CD4-positive, alpha-beta T cell (primary cell): ENCODE measurements around the gene HSCB. TPM values are rescaled to one million over a fixed set of nuclear protein-coding genes. Genes with fewer than 3 reads are reported as not detected.

Source experiments
- ATAC-seq: fragments of 200-7000 bp; cut with Tn5 transposase; one replicate; pipeline ENCODE4 v1.10.0; 2022; ENCODE audit warnings: mild to moderate bottlenecking; ENCODE audit not compliant: poor library complexity
- CTCF ChIA-PET: fragments of 350-600 bp; sonication (Branson Sonifier 250); formaldehyde crosslinking; loops from one replicate; lab custom pipeline; 2021; ENCODE audit warnings: antibody characterized with exemption, inconsistent platforms; lab: Charles Lee
- POLR2A ChIA-PET: fragments of 350-600 bp; sonication (Branson Sonifier 250); formaldehyde crosslinking; loops from one replicate; lab custom pipeline; 2021; ENCODE audit warnings: antibody characterized with exemption, inconsistent platforms; lab: Charles Lee
- DNase-seq, 14 experiments: peaks; one replicate each; pipeline ENCODE4 v3.0.0-alpha.2; 2013 to 2020; ENCODE audit warnings: mixed read lengths in 2 of 14
- H3K27ac ChIP-seq, 2 donors: one replicate each; pipeline versions ENCODE4 v1.5.1 to v1.7.0; 2013; ENCODE audit warnings: low read length in 2 of 2, low read depth in 1 of 2, mild to moderate bottlenecking in 1 of 2
- H3K27me3 ChIP-seq, 2 experiments: 1 replicate in 1 of 2; 2 replicates in 1 of 2; pipeline versions ENCODE4 v1.6.1 to v1.7.0; 2013; ENCODE audit warnings: low read length in 2 of 2, control low read depth in 1 of 2, mild to moderate bottlenecking in 1 of 2, moderate library complexity in 1 of 2; ENCODE audit not compliant: insufficient read depth in 2 of 2, control insufficient read depth in 1 of 2
- H3K36me3 ChIP-seq: one replicate; pipeline ENCODE4 v1.6.1; 2013; ENCODE audit warnings: low read length, control low read depth; ENCODE audit not compliant: insufficient read depth
- H3K4me1 ChIP-seq: one replicate; pipeline ENCODE4 v1.6.1; 2013; ENCODE audit warnings: low read length, control low read depth; ENCODE audit not compliant: insufficient read depth
- H3K4me3 ChIP-seq: one replicate; pipeline ENCODE4 v1.5.1; 2013; ENCODE audit warnings: mild to moderate bottlenecking, low read length, moderate library complexity
- H3K9me3 ChIP-seq, 2 experiments: 1 replicate in 1 of 2; 2 replicates in 1 of 2; pipeline versions ENCODE4 v1.6.1 to v1.7.0; 2013; ENCODE audit warnings: low read length in 2 of 2, mild to moderate bottlenecking in 2 of 2, control low read depth in 1 of 2, moderate library complexity in 1 of 2; ENCODE audit not compliant: control insufficient read depth in 1 of 2, insufficient read depth in 1 of 2
- H3K27ac Mint-ChIP-seq: one replicate; pipeline ENCODE4 v1.8.0; 2020; ENCODE audit warnings: mixed read lengths
- H3K27me3 Mint-ChIP-seq: one replicate; pipeline ENCODE4 v1.8.0; 2021; ENCODE audit warnings: mixed read lengths
- H3K36me3 Mint-ChIP-seq: one replicate; pipeline ENCODE4 v1.8.0; 2021; ENCODE audit warnings: low read depth, mixed read lengths
- H3K4me1 Mint-ChIP-seq: one replicate; pipeline ENCODE4 v1.8.0; 2021; ENCODE audit warnings: low read depth, mixed read lengths
- H3K4me3 Mint-ChIP-seq: one replicate; pipeline ENCODE4 v1.8.0; 2020; ENCODE audit warnings: mild to moderate bottlenecking, mixed read lengths
- H3K9me3 Mint-ChIP-seq: one replicate; pipeline ENCODE4 v1.8.0; 2020; ENCODE audit warnings: mixed read lengths
- intact Hi-C, 2 experiments: fragments of 100-400 bp; cut with DNase I in 1 of 2; cut with micrococcal nuclease in 1 of 2; formaldehyde crosslinking; loops; one replicate each; pipeline versions ENCODE4 v1.15.1 to v1.9.0; 2023 to 2025; cut with DNase I, micrococcal nuclease
- total RNA-seq, 174 experiments: library from RNA in 2 of 174; stranded (reverse) in 2 of 174; gene quantifications; one replicate each; pipeline ENCODE4 v1.2.3 and lab custom pipeline; 2021 to 2026
- TF ChIP-seq, protein P1 (sequence below): fragments of 200-600 bp; IDR thresholded peaks from one replicate; pipeline ENCODE4 v1.8.0; 2022; ENCODE audit warnings: antibody characterized with exemption, mild to moderate bottlenecking

Gene HSCB
- total RNA-seq, 2 experiments from 2014 or later = 3.4 to 3.7 TPM

DNA sequence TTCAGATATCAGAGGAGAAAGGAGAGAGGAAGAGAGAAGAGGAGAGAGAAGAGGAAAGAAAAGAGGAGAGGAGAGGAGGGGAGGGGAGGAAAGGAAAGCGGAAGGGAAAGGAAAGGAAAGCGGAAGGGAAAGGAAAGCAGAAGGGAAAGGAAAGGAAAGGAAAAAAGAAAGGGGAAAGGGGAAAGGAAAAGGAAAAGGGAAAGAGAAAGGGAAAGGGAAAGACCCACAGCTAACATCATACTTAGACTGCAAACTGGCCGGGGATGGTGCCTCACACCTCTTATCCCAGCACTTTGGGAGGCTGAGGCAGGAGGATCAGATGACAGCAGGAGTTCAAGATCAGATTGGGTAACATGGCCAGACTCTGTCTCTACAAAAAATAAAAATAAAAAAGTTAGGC, 11.7 kb upstream of the HSCB start:
- H3K27ac Mint-ChIP-seq = no peak overlapping the region
- TF ChIP-seq, protein P1, sequence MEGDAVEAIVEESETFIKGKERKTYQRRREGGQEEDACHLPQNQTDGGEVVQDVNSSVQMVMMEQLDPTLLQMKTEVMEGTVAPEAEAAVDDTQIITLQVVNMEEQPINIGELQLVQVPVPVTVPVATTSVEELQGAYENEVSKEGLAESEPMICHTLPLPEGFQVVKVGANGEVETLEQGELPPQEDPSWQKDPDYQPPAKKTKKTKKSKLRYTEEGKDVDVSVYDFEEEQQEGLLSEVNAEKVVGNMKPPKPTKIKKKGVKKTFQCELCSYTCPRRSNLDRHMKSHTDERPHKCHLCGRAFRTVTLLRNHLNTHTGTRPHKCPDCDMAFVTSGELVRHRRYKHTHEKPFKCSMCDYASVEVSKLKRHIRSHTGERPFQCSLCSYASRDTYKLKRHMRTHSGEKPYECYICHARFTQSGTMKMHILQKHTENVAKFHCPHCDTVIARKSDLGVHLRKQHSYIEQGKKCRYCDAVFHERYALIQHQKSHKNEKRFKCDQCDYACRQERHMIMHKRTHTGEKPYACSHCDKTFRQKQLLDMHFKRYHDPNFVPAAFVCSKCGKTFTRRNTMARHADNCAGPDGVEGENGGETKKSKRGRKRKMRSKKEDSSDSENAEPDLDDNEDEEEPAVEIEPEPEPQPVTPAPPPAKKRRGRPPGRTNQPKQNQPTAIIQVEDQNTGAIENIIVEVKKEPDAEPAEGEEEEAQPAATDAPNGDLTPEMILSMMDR = no peak
- H3K27me3 Mint-ChIP-seq = no peaks in the 10 kb centered on the region
- POLR2A ChIA-PET = interaction anchor here (0.6 kb wide), 1 partner anchor 108 kb away, joined by 3 read pairs; no protein-coding TSS in a partner anchor
- no peaks in the 10 kb centered on the region for H3K9me3 Mint-ChIP-seq
- no peak overlapping the region for H3K4me3 Mint-ChIP-seq
- CTCF ChIA-PET = no interaction called here
- no peaks in the 10 kb centered on the region for H3K4me1 Mint-ChIP-seq
- H3K27ac ChIP-seq = no peak overlapping the region
- intact Hi-C loops = no loop called here
- peaks cover 3% of the 10 kb centered on the region for H3K36me3 ChIP-seq
- peaks cover 26% of the 10 kb centered on the region for H3K36me3 Mint-ChIP-seq
- no peak overlapping the region for H3K4me3 ChIP-seq
- DNase-seq (no peak), ATAC-seq (no peak)
- no peaks in the 10 kb centered on the region for H3K27me3 ChIP-seq
- no peaks in the 10 kb centered on the region for H3K4me1 ChIP-seq
- no peaks in the 10 kb centered on the region for H3K9me3 ChIP-seq

DNA sequence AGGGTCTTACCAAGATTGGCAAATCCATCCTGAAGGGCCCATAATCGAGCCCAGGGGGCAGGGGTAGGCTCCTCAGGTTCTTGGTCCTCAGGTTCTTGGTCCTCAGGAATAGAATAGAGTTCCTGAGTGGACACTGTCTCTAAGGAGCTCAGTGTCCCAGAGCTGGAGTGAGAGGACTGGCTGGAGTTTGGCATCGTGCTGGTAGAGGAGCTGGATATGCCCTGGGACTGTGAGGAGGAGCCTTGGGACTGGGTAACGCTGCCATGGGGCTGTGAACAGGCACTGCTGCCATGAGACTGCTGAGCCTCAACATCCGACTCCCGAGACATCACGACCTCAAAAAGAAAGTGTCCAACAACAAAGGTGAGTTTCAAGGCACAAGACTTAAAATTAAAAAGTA, 7.4 kb upstream of the HSCB start:
- H3K27ac Mint-ChIP-seq = no peak overlapping the region
- Histone ChIP-seq H3K27me3 (no peaks in the 10 kb centered on the region), H3K36me3 (peaks cover 3% of the 10 kb centered on the region), H3K9me3 (no peaks in the 10 kb centered on the region), H3K4me1 (no peaks in the 10 kb centered on the region), H3K4me3 (no peak overlapping the region), H3K27ac (no peak overlapping the region)
- CTCF ChIA-PET = no interaction called here
- DNase-seq (no peak), ATAC-seq (no peak)
- peaks cover 12% of the 10 kb centered on the region for H3K36me3 Mint-ChIP-seq
- TF ChIP-seq, protein P1 = no peak
- no peaks in the 10 kb centered on the region for H3K4me1 Mint-ChIP-seq
- no peaks in the 10 kb centered on the region for H3K9me3 Mint-ChIP-seq
- intact Hi-C loops = no loop called here
- POLR2A ChIA-PET = interaction anchor here (0.9 kb wide), 1 partner anchor 65 kb away, joined by 3 read pairs; no protein-coding TSS in a partner anchor
- H3K4me3 Mint-ChIP-seq = no peak overlapping the region
- H3K27me3 Mint-ChIP-seq = no peaks in the 10 kb centered on the region

DNA sequence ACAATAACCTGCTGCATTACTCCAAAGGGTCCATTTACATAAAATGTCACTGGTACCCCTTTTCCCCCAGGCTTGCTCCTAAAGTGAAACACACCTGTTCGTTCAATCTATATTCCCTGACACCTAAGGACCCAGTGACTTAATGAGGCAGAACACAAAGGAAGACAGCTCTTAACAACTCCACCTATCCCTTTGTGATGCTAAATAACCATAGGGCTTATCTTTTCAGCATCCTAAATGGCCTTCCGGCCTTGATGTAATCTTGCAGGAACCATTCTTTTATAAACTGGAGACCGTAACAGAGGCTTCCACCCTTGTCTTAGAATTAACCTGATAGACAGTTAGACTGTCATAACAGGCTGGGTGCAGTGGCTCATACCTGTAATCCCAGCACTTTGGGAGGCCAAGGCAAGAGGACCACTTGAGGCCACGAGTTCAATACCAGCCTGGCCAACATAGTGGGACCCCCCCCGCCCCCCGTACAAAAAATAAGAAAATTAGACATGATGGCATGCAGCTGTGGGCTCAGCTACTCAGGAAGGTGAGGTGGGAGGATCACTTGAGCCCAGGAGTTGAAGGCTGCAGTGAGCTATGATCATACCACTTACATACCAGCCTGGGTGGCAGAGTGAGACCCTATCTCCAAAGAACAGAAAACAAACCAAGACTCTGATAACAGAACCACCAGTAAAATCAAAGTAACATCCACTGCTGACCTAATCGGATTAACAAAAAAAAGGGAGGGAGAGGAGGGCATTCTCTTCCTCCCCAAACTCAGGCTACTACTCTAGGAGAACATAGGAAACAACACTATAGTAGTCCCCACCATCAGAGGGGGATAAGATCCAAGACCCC, 5.3 kb upstream of the HSCB start:
- intact Hi-C loops = no loop called here
- DNase-seq (no peak), ATAC-seq (no peak)
- Mint-ChIP-seq H3K4me1 (peaks cover 12% of the 10 kb centered on the region), H3K9me3 (no peaks in the 10 kb centered on the region), H3K36me3 (peaks cover 15% of the 10 kb centered on the region), H3K27me3 (no peaks in the 10 kb centered on the region), H3K27ac (no peak overlapping the region), H3K4me3 (no peak overlapping the region)
- Histone ChIP-seq H3K27me3 (no peaks in the 10 kb centered on the region), H3K4me3 (no peak overlapping the region), H3K9me3 (no peaks in the 10 kb centered on the region), H3K36me3 (peaks cover 3% of the 10 kb centered on the region), H3K4me1 (peaks cover 6% of the 10 kb centered on the region), H3K27ac (no peak overlapping the region)
- TF ChIP-seq, protein P1 = no peak
- CTCF ChIA-PET = no interaction called here
- POLR2A ChIA-PET = no interaction called here
